NOMO-1 (cell line): ENCODE data around the gene NHLRC3.
"Not testable (repeated sequence)": the region's sequence is repeated elsewhere in the genome, so short reads cannot be mapped to it uniquely, and the experiment has no call there.

Experiments
- DNase-seq, 2 experiments: peaks; one replicate each; lab custom pipeline; 2025; ENCODE audit not compliant: unreplicated experiment in 2 of 2; lab: John Stamatoyannopoulos, UW

The NHLRC3 gene

GRCh38 chr13:39037880-39038568 is at the start of gene NHLRC3, which contains the start of gene PROSER1:
NHLRC3 (plus strand) TSS chr13:39038456; CDS start chr13:39038640, 184 bp downstream.
PROSER1 (minus strand) TSS chr13:39038089; CDS start chr13:39037242, 847 bp downstream.
- DNase-seq = peak; percentile 82 to 86

- no peak for DNase-seq
Measured at GRCh38 chr13:38990693-38991092, 47.6 kb upstream of the NHLRC3 start, which contains the start of gene STOML3. STOML3 (minus strand) TSS chr13:38990831; CDS start chr13:38990721, 110 bp downstream.

GRCh38 chr13:38993381-38993780 is 44.9 kb upstream of the NHLRC3 start:
- DNase-seq = no peak

GRCh38 chr13:38998739-38999138 is 39.5 kb upstream of the NHLRC3 start:
- DNase-seq = no peak

GRCh38 chr13:39006371-39007111 is 31.7 kb upstream of the NHLRC3 start:
- not testable (repeated sequence) for DNase-seq

GRCh38 chr13:39012608-39013007 is 25.6 kb upstream of the NHLRC3 start:
- no peak for DNase-seq

- no peak for DNase-seq
Measured at GRCh38 chr13:39013462-39013861, 24.8 kb upstream of the NHLRC3 start.

GRCh38 chr13:39016087-39016486 is 22.2 kb upstream of the NHLRC3 start:
- no peak for DNase-seq

GRCh38 chr13:39016787-39017186 is 21.5 kb upstream of the NHLRC3 start:
- no peak for DNase-seq

GRCh38 chr13:39020853-39021462 is 17.3 kb upstream of the NHLRC3 start:
- DNase-seq = no peak

GRCh38 chr13:39023316-39023715 is 14.9 kb upstream of the NHLRC3 start:
- DNase-seq = no peak

GRCh38 chr13:39023761-39024160 is 14.5 kb upstream of the NHLRC3 start:
- DNase-seq = no peak

- DNase-seq = no peak
Measured at GRCh38 chr13:39025433-39025839, 12.8 kb upstream of the NHLRC3 start.

GRCh38 chr13:39032150-39032549 is 6.1 kb upstream of the NHLRC3 start:
- DNase-seq = no peak

- DNase-seq = no peak
Measured at GRCh38 chr13:39034085-39034484, 4.2 kb upstream of the NHLRC3 start.

- no peak for DNase-seq
Measured at GRCh38 chr13:39035204-39035603, 3.1 kb upstream of the NHLRC3 start.

- DNase-seq = no peak
Measured at GRCh38 chr13:39035799-39036198, 2.5 kb upstream of the NHLRC3 start.

GRCh38 chr13:39036212-39036611 is 2.0 kb upstream of the NHLRC3 start:
- peak; percentile 31 to 47 for DNase-seq

GRCh38 chr13:39037410-39037879 is 811 bp upstream of the NHLRC3 start:
- no peak for DNase-seq

GRCh38 chr13:39038569-39039030 is 344 bp downstream of the NHLRC3 start:
- DNase-seq = peak; percentile 46 to 50

- DNase-seq = peak; percentile 33 to 35
Measured at GRCh38 chr13:39039041-39039440, 785 bp downstream of the NHLRC3 start.
